HG03457 (cell line): ENCODE measurements around the gene ZC3H10.
"Not testable (repeated sequence)": the region's sequence is repeated elsewhere in the genome, so short reads cannot be mapped to it uniquely, and the experiment has no call there.

Source experiments
- ATAC-seq: cut with Tn5 transposase; IDR thresholded peaks from one replicate; pipeline ENCODE4 v1.9.1; 2021; ENCODE audit warnings: moderate number of reproducible peaks; ENCODE audit not compliant: unreplicated experiment

ZC3H10 gene

GRCh38 chr12:56152756-56153677, 35.0 kb downstream of the ZC3H10 start:
- ATAC-seq, result no peak

- ATAC-seq, result no peak
Observed at GRCh38 chr12:56153678-56154065, 35.6 kb downstream of the ZC3H10 start.

- no peak for ATAC-seq
Observed at GRCh38 chr12:56154246-56154771, 36.2 kb downstream of the ZC3H10 start.

- no peak for ATAC-seq
Observed at GRCh38 chr12:56154818-56155217, 36.8 kb downstream of the ZC3H10 start.

GRCh38 chr12:56155256-56155845, 37.3 kb downstream of the ZC3H10 start:
- ATAC-seq, result no peak

GRCh38 chr12:56156464-56157200, 38.6 kb downstream of the ZC3H10 start:
- ATAC-seq, result not testable (repeated sequence)

GRCh38 chr12:56157201-56158028, 39.3 kb downstream of the ZC3H10 start:
- no peak for ATAC-seq

- ATAC-seq, result peak; percentile 64
Observed at GRCh38 chr12:56158029-56158925, 40.2 kb downstream of the ZC3H10 start, which contains the start of gene MYL6. TSS of gene MYL6 (plus strand) at chr12:56158359. CDS start at chr12:56158402, 43 bp downstream.

GRCh38 chr12:56158926-56159461, 40.9 kb downstream of the ZC3H10 start:
- ATAC-seq, result no peak

- ATAC-seq, result no peak
Observed at GRCh38 chr12:56159482-56160192, 41.6 kb downstream of the ZC3H10 start.

- no peak for ATAC-seq
Observed at GRCh38 chr12:56160193-56160763, 42.2 kb downstream of the ZC3H10 start.

- ATAC-seq, result no peak
Observed at GRCh38 chr12:56160894-56161689, 43.0 kb downstream of the ZC3H10 start.

- ATAC-seq, result no peak
Observed at GRCh38 chr12:56161690-56162351, 43.8 kb downstream of the ZC3H10 start.

- ATAC-seq, result no peak
Observed at GRCh38 chr12:56162468-56163290, 44.6 kb downstream of the ZC3H10 start.

- no peak for ATAC-seq
Observed at GRCh38 chr12:56163533-56164344, 45.7 kb downstream of the ZC3H10 start.
